HG03196 (cell line): Measurements from ENCODE around the gene PRELID3B.

Source experiments
- ATAC-seq: cut with Tn5 transposase; IDR thresholded peaks from one replicate; pipeline ENCODE4 v1.9.1; 2021; ENCODE audit not compliant: unreplicated experiment

The PRELID3B gene

GRCh38 chr20:58997141-58997770 is 45.3 kb downstream of the PRELID3B start:
- no peak for ATAC-seq

DNA sequence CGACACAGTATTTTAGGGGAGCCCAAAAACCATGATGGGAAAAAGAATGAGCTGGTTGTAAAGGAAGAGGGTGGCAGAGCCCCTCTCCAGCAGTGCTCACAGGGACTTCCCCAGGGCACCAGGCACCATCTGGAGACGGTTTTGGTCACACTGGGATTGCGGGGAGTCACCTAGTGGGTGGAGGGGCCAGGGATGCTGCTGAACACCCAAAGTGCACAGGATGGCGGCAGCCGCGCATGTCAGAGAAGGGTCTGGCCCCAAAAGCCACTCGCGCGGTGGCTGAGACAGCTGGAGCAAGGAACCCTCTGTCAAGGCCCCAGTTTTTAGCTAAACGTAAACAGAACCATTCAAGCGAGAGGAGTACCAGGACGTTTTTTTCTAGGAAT is 46.4 kb downstream of the PRELID3B start:
- no peak for ATAC-seq

DNA sequence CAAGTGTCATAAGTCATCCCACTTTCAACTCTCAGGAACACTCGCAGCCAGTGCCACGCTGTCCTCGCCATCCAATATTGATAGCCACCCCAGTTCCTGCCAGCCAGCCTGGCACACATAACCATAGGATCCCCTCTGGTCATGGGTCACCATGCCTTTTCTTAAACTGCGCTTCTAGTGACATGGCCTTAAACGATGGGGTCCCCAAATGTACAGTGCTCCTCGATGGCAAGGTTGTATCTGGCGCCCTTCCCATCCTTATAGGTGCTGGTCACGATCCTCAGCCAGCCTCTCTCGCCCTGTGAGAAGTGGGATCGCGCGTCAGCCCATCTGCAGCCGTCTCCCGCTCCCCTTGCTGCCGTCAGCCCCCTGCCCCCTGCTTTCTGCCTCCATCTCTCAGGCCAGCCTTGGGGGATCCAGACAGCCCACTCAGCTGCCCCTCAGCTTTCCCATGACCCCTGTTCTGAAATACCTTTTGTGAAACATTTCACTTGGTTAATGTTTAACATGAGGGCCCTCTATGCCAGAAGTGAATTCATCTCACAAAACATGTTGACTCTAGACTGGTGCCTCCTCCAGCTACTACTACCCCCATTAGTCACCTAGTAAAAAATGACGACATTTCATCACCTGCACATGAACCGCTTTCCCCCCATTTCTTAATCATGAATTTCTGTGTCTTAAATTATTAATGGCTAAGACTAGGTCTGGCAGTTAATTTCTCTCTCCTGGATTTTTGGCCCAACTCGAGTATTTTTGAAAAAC is 46.9 kb downstream of the PRELID3B start:
- ATAC-seq: no peak

- no peak for ATAC-seq
Measured at GRCh38 chr20:58994390-58995159, 48.0 kb downstream of the PRELID3B start.

- no peak for ATAC-seq
Measured at GRCh38 chr20:58993332-58994248, 49.0 kb downstream of the PRELID3B start.

- no peak for ATAC-seq
Measured at GRCh38 chr20:58992911-58993310, 49.7 kb downstream of the PRELID3B start.

DNA sequence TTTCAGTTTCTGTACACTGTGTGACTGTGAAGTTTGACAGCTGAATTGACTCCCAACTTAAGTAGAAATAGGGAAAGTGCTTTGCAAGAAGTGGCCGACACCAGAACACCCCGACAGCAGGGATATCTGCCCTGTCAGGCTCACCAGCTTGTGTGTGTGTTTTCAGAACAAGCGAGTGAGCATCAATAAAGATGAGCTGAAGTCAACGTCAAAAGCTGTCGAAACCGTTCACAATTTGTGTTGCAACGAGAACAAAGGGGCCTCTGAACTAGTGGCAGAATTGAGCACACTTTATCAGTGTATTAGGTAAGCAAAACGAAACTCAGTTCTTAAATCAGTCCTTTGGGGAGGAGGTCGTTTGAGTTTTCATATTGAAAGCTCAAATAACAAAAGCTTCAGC is 50.9 kb downstream of the PRELID3B start:
- ATAC-seq: no peak

DNA sequence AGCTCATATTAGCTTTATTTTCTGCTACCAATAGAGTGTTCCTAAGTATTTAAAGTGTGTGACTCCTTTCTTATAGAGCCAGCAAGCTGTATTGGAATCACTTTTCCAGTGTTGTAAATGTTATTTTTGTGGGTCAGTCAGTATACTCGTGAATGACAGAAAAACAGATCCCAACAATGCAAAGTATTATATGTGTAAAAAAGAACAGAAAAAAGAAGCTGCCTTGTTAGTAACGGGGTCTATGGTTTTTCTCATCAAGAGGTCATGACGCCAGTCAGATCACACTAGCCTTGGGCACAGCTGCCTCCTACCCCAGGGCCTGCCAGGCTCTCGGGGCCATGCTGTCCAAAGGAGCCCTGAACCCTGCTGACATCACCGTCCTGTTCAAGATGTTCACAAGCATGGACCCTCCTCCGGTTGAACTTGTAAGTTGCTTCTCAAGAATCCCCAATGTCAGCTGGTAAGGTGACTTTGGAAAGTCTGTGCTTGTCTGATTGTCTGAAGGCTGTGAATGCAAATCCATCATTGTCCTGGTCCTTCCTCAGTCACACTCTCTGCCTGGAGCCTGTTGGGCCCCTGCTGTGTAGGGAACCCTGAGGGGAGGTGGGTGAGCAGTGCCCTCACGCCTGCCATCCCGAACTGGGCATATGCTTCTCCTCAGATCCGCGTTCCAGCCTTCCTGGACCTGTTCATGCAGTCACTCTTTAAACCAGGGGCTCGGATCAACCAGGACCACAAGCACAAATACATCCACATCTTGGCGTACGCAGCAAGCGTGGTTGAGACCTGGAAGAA is 51.7 kb downstream of the PRELID3B start:
- no peak for ATAC-seq

DNA sequence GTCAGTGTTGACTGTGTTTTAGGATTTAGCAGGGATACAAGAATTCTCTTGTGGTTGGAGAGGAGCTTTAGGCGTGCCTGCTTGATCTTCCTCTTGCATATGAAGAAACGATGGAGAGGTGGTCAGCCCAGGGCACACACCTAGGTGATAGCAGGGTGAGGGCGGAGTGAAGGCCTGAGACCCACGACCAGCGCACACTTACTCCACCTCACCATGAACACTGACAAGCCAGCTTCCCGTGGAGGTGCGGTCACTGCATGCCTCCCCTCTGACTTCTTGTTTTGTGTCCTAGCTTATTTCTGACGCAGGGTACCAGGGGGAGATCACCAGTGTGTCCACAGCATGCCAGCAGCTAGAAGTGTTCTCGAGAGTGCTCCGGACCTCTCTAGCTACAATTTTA is 53.4 kb downstream of the PRELID3B start:
- ATAC-seq: no peak

GRCh38 chr20:58988565-58988882 is 54.1 kb downstream of the PRELID3B start:
- ATAC-seq: no peak

DNA sequence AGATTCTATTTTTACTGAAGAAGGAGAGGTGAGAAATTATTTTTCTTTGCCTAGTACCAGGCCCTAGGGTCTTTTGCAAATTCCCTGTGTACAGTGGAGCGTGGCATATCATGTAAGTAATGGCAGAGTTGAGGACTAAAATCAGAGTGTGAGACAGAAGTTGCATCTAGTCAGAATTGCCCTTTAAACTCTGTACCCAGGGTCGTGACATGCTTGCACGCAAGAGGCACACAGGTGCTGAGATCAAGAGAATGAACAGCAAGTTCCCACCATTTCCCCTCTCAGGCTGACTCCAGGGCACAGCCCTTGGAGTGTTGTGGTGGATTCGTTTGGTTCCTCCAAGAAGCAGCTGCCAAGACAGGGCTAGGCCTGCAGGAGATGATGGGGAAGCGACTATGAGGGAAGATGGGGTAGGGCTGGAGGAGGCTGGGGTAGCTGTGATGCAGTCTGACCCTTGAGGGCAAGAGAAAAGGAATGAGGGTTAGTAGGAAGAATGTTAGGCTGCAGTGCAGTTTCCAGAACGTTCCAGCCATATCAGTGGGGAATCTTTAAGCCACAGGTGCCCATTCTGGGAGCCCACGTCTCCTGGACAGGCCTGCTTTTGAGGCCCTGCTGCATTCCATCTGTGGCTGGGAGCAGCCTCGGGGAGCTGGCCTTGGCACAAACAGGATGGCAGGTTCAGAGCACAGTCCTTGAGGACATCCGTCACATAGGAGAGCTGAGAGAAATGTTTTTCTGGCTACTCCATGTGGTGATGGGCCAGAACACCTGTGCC is 54.6 kb downstream of the PRELID3B start:
- ATAC-seq: no peak

DNA sequence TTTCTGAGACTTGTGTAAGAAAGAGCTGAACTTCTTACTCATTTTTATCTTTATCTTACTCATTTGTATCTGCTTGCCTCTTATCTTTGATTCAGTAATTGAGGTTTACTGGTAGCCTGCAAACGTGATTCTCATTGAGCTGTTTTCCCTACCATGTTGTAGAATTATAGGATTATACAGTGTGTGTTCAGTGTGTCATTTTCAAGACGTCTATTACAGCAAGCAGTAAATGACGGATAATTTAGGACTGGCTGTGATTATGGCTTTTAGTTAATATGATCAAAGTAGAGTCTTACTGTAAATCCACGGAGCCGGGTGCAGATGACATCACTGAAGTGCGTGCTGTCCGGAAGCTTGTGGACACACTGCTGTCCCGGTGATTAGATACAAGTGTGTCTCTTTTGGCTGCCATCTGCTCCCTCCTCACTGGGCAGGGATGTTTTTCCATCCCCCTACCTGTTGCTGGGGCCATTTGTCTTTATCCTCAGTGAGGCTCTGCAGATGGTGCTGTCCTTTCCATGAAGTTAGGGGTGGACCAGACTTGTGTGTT is 55.5 kb downstream of the PRELID3B start:
- ATAC-seq: no peak

DNA sequence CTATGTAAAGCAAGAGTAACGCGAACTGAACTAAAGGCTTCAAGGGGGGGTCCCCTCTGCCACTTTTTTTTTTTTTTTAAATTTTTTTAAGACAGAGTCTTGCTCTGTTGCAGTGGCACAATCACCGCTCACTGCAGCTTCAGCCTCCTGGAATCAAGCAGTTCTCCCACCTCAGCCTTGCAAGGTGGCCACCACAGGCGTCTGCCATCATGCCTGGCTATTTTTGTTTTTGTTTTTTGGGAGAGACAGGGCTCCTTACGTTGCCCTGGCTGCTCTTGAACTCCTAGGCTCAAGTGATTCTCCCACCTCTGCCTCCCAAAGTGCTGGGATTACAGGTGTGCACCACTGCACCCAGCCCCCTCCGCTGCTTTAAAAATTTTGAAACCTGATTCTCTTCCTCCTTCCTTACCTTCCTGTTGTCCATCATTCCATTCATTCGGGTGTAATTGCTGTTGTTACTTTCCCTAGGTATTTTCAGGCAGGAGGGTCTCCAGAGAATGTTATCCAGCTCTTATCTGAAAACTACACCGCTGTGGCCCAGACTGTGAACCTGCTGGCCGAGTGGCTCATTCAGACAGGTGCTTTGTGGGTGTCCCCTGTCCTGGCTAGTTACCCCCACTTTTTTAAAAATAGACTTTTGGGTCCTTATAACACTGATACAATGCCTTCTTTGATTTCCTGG is 56.2 kb downstream of the PRELID3B start:
- no peak for ATAC-seq

DNA sequence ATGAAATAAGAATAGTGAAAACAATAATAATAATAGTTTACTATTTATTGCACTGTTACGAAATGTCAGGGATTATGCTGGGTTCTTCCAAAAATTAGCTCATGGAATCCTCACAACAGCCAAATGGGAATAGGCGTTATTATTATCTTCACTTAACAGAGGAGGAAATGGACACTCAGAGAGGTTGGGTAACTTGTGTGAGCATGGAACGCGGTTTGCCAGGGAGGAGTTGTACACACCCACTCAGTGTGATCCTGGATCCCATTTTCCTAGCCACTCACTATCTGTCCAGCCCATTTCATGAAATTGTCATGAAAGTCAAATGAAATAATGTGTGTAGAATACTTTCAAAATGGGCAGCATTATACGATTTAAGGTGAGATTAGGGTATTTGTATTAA is 56.9 kb downstream of the PRELID3B start:
- ATAC-seq: no peak

DNA sequence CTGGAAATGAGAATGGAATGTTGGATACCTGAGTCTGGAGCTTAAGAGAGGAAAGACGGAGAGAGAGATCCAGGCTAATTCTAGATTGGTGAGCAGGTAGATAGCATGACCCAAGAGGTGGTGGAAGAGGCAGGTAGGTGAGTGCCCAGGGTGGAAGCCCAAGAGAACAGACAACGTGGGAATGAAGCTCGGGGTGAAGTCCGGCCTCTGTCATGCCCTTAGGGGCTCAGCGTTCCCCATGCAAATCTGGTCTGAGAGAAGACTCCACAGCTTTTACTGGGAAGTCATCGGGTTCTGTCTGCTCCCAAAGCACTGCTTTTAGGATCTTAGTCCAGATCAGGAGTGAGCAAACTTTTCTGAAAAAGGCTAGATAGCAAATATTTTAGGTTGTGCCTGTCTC is 57.9 kb downstream of the PRELID3B start:
- ATAC-seq: no peak
